GM18519 (cell line): ENCODE data around the gene KDM4C.
"Not testable (repeated sequence)": the region's sequence is repeated elsewhere in the genome, so short reads cannot be mapped to it uniquely, and the experiment has no call there.

Source experiments
- ATAC-seq: cut with Tn5 transposase; IDR thresholded peaks from one replicate; pipeline ENCODE4 v1.9.1; 2021; ENCODE audit warnings: mild to moderate bottlenecking, moderate library complexity; ENCODE audit not compliant: unreplicated experiment, low FRiP score

KDM4C gene

DNA sequence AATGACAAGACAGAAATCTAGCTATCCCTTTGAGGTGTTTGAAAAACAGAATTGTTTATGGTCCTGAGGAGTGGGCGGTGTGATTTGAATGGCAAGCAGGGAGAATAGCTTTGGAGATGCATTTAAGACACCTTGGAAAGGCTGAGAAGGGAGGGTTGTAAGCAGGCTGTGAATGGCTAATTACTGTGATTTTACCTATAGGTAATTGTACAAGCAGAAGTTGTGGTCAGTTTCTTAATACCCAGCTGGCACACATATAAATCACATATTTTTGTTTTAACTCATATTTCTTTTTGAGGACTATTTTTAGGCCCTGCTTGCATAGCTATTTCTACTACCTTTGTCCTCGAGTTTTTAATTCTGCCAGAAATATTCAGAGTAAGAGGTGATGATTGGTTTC lies 248.6 kb downstream of the KDM4C start:
- ATAC-seq, result no peak

DNA sequence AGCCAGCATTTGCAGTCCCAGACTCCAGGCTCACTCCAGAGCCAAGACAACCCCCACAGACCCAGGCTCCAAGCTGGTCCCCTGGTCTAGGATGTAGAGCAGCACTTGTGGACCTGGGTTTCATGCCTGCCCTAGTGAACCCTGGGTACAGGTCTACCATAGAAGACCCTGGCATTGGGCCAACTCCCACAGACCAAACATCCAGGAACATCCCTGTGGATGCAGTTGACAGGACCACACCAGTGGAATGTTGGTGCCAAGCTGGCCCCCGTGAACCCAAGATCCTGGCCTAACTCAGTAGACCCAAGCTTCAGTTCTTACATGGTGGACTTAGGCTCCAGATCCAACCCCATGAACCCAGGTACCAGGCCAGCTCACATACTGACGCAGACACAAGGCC lies 250.6 kb downstream of the KDM4C start:
- no peak for ATAC-seq

DNA sequence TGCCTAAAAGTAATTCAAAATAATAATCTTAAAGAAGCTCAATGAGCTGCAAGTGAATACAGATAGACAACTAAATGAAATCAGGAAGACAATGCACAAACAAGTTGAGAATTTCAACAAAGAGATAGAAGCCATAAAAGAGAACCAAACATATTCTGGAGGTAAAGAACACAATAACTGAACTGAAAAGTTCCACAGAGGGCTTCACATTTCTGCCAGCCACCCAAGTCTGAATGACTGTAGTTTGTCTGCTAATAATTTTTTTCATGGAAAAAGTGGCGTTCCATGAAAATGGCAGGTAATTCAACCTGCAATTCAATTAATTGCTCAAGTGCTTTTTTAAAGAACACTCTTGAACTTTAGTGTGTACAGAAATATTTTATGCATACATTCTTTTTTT lies 251.3 kb downstream of the KDM4C start:
- no peak for ATAC-seq

DNA sequence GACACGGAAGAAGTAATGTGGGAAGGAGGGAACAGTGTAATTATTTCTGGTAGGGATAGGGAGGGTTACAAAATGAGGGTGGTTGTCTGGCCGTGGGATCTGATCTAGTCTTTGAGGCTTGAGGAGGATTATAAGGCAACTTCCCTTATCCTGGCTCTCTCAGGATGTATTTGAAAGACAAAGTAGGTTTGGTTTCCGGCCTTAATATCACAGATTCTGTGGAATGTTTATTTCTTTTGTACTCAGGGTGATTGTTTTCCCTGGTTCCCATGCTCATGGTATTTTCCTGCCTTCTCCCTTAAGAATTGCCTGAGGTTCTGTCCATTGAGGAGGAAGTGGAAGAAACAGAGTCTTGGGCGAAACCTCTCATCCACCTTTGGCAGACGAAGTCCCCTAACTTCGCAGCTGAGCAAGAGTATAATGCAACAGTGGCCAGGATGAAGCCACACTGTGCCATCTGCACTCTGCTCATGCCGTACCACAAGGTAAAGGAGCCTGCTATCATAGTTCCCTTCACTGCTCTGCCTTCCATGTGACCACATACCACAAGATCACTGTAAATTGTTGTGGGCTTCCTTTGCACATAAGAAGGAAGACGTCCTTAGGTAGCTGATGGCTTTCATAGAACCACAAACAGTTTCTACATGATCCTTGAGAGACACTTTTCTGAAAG lies 253.8 kb downstream of the KDM4C start:
- peak; percentile 58 for ATAC-seq

DNA sequence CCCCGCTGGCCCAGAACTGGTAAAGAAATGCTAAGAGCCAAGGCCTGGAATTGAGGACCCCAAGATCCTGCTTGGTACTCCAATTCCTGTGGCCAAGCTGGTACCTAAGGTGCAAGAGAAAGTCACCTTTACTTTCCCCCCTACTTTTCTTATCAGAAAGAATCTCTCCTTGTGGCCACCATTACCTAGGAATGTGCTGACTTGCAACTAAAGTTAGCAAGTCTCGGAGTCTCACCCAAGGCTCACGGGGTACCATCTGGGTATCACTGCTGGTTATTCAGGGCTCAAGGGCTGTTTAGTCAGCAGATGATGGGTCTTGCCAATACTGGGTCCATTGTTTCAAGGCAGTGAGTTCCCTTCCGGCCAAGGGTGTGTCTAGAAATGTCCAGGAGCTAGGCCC lies 270.2 kb downstream of the KDM4C start:
- no peak for ATAC-seq

DNA sequence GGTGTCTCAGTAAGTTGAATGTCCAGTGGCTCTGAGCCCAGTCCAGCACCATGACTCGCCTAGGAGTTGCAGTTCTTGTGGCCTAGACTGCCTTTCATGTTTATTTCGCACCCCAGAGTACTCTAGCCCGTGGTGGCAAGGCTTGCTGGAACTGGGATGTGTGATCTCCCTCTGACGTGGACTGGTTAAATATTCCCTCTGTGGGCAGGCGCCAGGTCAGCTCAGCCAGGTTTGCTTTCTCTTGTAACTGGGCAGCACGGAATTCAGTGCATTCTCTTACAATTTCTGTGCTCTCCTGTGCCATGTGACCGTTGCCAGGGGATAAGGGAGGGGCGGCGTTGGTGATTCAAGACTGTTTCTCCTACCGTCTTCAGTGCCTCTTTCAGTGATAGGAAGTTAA lies 270.8 kb downstream of the KDM4C start:
- no peak for ATAC-seq

DNA sequence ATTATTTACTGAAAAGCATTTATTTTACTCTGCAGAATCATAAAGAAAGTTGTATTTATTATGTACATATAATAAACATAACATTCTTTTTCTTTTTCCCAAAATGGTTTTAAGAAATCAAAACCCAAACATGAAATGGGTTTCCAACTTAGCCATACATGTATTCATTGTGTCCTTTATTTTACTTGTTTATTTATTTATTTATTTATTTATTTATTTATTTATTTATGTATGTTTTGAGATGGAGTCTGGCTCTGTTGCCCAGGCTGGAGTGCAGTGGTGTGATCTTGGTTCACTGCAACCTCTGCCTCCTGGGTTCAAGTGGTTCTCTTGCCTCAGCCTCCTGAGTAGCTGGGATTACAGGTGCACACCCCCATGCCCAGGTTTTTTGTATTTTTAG lies 273.2 kb downstream of the KDM4C start:
- not testable (repeated sequence) for ATAC-seq

DNA sequence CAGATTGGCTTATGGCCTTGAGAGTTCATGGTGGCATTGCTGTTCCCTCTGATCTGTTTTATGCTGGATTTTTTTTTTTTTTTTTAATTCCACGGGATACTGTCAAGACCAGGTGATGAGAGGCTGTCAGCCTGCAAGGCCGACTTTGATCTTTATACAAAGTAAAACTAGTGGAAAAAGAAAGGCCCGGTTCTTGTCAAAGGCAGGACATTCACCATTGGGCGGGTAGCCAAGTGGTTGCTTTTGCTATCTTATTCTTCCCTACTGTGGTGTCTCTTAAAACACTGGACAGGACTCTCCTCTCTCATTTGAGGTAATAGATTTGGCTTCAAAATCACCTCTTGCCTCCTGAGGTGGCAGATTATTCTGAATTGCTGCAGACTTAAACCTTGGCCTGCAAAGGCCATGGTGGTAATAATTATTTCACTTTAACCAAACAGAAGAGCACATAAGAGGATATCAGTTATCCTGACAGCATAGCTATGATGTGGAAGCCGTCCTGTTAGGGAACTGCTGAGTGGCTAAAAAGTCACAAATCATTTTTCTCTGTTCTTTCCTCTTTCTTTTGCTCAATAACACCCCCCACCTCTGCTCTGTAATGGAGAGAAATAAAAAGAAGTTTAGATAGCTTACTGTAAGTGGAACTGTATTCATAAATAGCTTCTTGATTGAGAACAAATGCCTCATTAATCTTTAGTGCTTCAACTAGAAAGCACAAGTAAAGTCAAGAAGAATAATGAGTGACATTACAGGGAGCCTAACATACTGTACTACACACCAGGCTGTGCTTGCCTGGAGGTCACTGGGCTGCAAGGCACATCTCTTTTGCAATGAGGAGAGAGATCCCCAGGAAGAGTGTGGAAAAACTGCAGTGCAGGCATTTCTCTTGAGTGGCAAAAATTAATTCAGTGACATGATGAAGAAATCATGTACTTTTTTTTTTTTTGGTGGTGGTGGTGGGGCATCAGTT lies 275.6 kb downstream of the KDM4C start:
- no peak for ATAC-seq

DNA sequence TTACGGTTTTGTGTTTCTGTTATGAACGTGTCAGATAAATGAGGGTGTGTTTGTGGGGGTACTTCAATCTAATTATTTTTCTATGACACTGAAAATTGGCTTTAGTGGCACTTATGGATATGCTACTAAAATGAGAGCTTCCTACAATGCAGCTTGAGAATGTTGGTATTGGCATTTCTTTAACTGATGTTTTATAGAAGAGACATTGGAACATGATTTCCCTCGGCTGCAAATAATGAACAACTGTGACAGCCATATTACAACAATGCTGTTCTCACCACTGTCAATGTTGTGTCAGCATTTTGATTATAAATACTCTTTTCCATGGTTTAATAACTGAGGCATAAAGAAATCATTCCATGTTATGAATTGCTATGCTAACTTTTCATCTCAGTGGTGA lies 279.4 kb downstream of the KDM4C start:
- no peak for ATAC-seq

DNA sequence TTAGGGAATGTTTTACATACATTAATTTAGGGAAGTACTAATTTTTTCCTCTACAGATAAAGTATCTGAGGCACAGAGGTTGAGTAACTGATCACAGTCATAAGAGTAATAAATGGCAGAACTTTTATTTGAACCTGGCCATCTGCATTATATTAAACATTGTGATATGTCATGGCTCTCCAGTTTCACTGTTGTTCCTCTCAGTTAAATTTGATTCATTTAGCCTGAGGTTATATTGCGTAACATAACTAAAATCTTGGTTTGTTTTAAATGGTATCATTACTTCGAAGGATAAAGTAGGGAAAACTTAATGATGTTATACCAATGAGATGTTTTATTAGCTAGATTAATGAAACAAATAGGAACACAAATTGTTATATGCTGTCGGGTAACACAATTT lies 284.4 kb downstream of the KDM4C start:
- ATAC-seq, result no peak

DNA sequence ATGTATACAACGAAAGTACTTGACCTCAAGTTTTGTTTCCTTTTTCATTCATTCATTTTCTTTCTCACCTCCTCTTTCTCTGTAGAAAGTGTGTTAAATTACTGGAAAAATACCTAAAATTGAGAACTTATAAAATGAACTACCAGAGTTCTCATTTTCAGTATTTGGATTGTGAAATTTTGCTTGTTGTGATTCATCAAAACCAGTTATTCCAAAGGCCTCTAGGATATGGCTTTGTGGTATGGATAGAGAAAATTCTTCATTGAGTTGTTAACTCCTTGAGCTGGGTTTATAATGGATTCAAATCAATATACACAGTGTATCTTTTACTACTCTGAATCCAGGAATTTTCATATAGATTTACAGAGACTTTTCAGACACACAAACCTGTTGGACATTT lies 287.6 kb downstream of the KDM4C start:
- no peak for ATAC-seq

DNA sequence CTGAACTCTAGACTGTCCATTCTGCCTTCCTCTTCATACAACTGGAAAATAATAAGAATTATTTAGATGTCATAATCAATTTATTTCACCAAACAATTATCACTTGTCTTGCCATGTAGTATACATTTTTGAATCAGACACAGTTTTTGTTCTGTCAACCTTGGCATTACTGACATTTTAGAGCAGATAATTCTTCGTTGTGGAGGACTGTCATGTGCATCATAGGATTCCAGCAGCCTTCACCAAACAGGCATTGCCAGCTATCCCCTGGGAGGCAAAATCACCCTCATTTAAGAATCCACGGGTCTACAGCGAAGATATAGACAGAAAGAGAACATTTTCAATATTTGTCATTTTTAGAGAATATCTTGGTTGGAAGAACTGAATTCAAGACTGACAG lies 293.9 kb downstream of the KDM4C start:
- ATAC-seq, result no peak

DNA sequence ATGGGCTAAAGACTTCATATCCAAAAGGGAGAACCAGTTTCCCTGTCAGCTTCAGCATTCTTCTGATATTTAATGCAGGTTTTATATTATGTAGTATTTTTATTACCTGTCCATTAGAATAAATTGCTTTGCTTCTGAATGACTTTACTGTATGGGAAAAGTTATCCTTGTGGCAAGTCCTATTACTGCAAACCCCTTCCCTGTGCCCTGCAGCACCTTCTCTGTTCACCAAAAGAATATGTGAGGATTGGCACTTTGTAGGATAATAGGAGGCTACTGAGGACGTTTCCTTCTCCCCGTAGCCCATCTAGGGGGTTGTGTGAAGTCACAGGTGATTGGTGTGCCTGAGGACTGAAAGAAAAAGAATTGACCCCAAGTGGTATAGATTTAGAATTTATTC lies 296.1 kb downstream of the KDM4C start:
- no peak for ATAC-seq

DNA sequence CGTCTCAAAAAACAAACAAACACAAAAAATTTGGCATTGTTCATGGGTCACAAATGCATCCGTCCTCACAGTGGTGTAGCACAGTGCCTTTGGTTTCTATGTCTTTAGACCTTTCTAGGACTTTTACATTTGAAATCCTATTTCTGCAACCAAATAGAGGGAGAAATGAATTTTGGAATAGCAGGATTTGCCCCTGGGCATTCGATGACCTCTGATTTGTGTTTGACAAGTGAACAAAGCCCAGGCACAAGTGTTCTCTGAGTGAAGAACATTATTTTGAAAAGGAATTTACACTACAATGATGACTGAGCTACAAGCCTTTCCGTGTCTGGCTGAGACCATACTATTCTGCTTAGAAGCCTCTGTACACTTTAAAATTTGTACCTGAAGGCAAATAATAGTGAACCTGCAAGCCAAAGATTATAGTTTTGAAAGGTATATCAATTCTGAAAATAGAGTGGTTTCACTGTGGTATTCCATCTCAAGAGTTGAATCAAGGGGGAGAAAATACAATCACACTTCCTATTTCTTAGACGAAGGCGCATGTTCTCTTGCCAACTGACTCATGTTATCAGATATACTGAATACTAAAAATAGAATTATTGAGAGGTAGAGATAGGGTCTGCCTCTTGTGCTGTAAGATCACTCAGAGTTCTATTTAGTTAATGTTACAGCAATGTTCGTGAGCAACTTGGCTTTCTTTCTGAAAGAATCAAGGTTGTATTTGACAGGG lies 297.6 kb downstream of the KDM4C start:
- ATAC-seq, result peak; percentile 48

DNA sequence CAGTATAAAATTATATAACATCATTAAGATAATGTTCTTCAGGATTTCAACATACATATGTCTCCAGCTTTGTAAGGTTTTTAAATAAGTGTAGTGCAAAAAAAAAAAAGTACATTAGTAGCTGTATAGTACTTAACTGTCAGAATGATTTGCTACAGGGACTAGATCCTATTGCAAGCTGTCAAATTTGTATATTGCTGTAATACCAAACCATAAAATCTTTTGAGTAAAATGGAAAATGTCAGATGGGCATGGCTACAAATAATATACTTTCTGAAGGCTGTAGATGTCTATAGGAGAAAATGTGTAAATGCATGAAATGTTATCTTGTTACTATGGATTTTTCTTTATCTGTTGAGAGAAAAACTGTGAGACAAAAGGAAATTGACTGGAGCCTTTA lies 298.5 kb downstream of the KDM4C start:
- ATAC-seq, result no peak

DNA sequence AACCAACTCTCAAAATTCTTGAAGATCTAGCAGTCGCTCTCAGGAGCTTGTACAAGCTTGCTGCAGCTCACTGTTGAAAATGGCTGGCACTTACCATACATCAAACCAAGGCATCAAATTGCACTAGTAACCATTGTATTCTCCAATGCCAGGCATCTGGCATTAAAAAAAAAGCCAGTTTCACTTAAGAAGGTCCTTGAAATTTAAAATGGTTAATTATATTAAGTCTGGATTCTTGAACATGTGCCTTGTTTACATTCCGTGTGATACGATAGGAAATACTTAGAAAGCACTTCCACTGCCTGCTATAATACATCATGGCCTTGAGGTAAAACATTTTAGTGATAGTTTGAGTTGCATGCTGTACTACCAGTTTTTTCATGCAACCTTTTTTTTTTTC lies 300.7 kb downstream of the KDM4C start:
- no peak for ATAC-seq

DNA sequence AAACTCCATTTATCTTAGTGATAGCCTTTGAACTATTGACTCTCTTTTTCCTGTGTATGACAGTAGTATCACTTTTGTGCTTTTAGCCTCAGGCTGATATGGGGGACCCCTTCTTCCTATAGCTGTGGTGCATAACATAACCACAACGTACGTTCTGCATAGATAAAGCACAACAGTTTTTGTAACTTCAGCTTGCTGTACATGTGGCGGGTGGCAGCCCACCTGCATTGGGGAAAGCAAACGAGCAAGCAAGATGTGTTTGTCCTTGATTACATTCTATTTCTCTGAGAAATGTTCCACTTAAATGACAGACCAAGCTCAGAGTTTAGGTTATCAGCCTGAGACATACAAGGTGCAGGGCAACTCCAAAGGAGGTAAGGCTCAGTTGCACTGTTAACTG lies 309.4 kb downstream of the KDM4C start:
- ATAC-seq, result no peak

DNA sequence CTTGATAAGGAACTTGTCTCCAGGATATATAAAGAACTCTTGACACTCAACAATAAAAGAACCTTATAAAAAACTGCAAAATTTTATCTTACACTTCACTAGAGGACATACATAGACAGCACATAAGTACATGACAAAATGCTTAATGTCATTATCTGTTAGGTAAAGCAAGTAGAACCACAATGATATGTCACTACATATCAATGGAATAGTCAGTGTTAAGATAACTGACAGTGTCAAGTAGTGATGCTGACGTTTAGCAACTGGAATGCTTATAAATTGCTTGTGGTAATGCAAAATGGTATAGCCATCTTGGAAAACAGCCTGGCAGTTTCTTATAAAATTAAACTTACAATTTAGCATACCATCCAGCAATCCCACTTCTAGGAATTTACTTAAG lies 314.1 kb downstream of the KDM4C start:
- no peak for ATAC-seq

DNA sequence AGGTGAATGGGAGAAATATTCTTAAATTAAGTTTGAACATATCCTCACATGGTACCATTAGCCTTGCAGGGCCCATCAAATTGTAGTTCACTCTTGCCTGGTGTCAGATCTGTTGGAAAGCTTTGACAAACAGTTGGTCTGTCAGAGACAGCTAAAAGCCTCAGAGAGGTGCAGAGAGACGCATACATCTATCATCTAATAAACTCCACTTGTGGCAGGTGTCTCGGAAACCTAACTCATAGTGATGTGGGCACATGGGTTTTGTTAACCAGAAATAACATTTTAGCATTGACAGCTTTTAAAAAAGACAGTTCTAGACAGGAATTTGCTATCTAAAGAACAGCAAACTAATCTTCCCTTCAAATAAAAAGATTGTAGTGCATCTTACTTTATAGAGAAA lies 315.9 kb downstream of the KDM4C start:
- no peak for ATAC-seq

DNA sequence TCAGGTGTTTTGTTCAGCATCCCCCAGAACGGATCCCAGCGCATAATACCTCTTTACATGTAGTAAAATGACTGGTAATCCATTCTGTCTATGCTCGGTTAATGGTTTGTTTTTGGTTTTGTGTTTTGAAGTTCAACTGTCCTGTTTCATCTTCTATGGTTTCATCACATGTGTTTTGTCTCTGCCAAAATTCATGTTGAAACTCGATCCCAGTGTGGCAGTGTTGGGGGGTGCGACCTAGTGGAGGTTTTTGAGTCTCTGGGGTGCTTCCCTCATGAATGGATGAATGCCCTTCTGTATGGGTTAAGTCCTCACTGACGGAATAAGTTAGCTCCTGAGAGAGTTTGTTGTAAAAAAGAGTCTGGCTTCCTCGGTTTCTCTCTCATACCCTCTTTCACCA lies 317.4 kb downstream of the KDM4C start:
- ATAC-seq, result no peak

DNA sequence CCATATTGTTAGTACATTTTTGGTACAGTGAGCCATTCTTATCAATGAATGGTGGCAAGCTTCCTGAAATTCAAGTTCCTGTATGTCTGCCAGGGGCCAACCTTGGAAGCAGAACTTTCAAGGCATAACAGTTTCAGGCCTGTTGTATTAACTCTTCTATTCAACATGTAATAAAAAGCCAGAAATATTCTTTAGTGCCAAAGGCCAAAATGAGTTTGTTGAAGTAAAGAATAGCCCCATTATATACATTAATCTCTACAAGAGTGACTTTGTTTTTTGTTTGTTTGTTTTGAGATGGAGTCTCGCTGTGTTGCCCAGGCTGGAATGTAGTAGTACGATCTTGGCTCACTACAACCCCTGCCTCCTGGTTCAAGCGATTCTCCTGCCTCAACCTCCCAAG lies 321.3 kb downstream of the KDM4C start:
- ATAC-seq, result no peak
